HG03575 (cell line): Measurements from ENCODE around the gene HMSD.

Source experiments
- ATAC-seq: cut with Tn5 transposase; IDR thresholded peaks from one replicate; pipeline ENCODE4 v1.9.1; 2021; ENCODE audit not compliant: unreplicated experiment, insufficient number of reproducible peaks, low FRiP score; ENCODE audit errors: extremely low read depth

HMSD gene

DNA sequence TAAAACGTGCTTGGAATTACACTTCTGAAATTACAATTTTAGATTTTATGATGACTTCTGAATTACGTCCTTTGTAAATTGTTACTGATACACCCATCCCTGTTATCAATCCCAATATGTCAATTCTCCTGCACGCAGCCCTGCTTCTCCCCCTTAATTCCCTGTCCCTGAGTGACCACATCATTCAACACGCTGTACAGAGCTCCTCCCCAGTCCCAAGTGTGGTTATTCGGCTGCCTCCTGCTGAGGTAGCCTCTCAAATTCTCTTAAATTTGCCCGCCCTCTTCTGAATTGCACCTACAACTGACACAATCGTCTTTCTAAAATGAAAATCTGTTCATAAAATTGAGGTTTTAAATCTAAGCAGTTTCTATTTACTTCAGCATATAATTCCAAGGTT lies 30.9 kb downstream of the HMSD start:
- ATAC-seq = no peak

DNA sequence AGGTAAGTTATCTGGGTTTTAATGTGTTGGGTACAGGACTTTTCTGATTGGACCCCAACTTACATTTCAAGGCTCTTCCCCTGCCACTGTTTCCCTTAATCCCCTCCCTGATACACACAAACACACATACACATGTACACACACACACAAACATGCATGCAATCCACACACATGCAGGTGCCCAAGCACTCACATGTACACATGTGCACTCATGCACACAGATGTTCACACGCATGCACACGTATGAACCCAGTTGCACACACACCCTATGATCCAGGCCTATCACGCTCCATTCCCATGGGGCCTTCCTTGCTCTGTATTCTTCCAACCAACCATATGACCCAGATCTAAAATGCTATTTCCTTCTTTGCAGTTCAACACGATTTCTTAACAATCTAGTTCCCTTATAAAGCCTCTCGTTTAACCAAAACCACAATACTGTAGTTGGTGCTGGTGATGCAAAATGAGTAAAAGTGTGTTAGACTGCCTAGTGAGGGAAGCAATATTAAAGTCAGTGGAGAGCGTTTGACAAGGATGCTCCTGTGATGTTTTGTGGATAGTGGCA lies 31.9 kb downstream of the HMSD start:
- ATAC-seq = no peak

GRCh38 chr18:63981719-63982118 lies 32.6 kb downstream of the HMSD start:
- ATAC-seq = no peak

- ATAC-seq = no peak
These were observed 33.3 kb downstream of the HMSD start for GRCh38 chr18:63982361-63982760.

DNA sequence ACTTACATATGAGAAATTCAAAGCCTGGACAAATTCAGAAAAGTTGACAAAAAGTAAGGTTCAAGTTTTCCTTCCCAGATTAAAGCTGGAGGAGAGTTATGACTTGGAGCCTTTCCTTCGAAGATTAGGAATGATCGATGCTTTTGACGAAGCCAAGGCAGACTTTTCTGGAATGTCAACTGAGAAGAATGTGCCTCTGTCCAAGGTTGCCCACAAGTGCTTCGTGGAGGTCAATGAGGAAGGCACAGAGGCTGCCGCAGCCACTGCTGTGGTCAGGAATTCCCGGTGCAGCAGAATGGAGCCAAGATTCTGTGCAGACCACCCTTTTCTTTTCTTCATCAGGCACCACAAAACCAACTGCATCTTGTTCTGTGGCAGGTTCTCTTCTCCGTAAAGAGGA lies 37.8 kb downstream of the HMSD start:
- no peak for ATAC-seq

DNA sequence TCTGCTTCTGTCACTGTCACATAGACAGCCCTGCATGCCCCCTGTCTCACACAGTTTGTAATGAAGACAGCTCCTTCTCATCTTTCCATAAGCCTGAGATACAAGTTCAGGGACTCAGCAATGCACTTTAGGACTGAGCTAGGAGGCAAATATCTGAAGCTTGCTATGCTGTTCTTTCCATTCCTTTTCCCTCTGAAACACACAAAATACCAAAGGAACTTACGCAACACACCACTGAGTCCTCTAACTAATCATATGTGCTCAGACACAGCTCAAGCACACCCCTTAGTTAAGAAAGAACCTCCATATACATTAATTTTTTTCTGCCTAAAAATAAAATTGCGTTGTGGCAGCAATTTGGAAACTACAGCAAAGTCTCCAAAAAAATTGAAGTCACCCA lies 38.6 kb downstream of the HMSD start:
- no peak for ATAC-seq

- ATAC-seq = no peak
These were observed 43.6 kb downstream of the HMSD start for GRCh38 chr18:63992751-63993150.

- no peak for ATAC-seq
These were observed 45.8 kb downstream of the HMSD start for GRCh38 chr18:63994783-63995399.

DNA sequence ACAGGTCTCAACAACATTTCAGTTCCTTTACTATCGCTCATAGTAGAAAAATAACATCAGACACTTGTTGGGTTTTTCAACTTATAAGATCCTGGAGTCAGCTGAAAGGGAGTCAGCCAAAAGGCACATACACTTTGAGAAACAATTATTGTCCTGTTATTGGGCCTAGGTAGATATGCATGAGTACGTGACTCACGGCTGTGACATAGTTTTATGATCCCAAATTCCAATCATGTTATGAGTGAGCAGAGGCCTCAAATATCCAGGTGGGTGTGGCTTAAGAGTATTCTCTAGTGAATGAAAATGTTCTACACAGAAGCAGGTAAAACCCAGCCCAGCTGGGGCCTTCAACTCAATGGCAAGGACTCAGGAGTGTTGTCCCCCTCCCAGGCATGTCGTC lies 47.9 kb downstream of the HMSD start:
- ATAC-seq = no peak

GRCh38 chr18:63997606-63998005 lies 48.5 kb downstream of the HMSD start:
- no peak for ATAC-seq

DNA sequence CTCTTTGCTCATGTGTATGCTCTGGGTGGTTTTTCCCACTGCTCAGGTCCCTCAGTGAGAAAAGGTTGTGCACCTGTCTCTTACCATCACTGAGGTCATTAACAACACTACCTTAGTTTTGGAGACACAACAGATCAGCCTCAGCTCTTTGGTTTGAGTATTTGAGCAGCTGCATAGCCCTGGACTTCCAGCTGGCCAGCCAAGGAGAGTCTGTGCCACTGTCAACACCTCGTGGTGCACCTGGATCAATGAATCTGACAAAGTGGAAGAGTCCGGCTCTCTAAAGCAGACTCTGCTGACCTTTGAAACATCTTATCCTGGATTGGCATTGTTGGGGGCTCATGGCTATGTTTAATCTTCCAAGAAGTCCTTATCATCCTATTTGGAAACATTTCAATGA lies 50.8 kb downstream of the HMSD start:
- ATAC-seq = no peak

- ATAC-seq = no peak
These were observed 53.5 kb downstream of the HMSD start for GRCh38 chr18:64002581-64002980.

DNA sequence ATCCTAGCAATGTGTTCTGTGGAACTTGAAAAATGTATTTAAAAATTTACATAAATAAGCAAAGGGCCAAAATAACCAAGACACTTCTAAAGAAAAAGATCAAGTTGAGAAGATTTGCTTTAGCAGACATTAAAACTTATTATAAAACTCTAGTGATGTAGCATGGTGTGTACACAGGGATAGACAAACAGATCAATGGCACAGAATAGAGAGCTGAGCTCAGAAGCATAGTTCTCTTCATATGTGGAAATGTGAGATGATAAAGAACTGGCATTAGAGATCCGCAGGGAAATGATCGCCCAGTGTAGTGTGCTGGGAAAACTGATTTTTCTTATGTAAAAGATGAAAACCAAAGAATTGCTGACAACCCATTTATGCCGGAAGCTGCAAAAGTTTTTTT lies 60.2 kb downstream of the HMSD start:
- ATAC-seq = no peak
